Thyroid gland (tissue), 4 donors: ENCODE results near the gene MGAM2.

Experiments
- POLR2A ChIP-seq, 2 donors: fragments of 450-650 bp; IDR thresholded peaks; one replicate each; pipeline ENCODE4 v1.6.1; 2017; ENCODE audit warnings: antibody characterized with exemption in 2 of 2, mild to moderate bottlenecking in 2 of 2, moderate library complexity in 1 of 2
- TF ChIP-seq, protein P1 (sequence below), 6 experiments: fragments of 200-600 bp in 3 of 6; fragments of 450-650 bp in 3 of 6; sonication (generic) in 3 of 6; IDR thresholded peaks; one replicate each; pipeline ENCODE4 v1.5.1; 2016 to 2019; ENCODE audit warnings: antibody characterized with exemption in 6 of 6, mild to moderate bottlenecking in 2 of 6, inconsistent platforms in 1 of 6, moderate library complexity in 1 of 6

DNA sequence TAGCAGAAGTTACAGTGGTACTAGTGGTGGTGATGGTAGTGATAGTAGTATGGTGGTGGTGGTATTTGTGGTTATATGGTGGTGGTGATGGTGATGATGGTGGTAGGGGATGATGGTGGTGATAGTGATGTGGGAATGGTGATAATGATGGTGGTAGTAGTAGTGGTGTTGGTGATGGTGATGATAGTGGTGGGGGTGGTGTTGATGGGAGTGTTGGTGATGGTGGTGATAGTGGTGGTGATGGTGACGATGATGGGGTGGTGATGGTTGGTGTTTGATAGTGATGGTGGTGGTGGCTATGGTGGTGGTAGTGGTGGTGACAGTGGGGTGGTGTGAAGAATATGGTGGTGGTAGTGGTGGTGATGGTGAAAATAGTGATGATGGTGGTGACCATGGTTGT lies 27.9 kb upstream of the MGAM2 start:
- TF ChIP-seq POLR2A (IDR thresholded peaks at IDR 0.05): no peak
- TF ChIP-seq, protein P1, sequence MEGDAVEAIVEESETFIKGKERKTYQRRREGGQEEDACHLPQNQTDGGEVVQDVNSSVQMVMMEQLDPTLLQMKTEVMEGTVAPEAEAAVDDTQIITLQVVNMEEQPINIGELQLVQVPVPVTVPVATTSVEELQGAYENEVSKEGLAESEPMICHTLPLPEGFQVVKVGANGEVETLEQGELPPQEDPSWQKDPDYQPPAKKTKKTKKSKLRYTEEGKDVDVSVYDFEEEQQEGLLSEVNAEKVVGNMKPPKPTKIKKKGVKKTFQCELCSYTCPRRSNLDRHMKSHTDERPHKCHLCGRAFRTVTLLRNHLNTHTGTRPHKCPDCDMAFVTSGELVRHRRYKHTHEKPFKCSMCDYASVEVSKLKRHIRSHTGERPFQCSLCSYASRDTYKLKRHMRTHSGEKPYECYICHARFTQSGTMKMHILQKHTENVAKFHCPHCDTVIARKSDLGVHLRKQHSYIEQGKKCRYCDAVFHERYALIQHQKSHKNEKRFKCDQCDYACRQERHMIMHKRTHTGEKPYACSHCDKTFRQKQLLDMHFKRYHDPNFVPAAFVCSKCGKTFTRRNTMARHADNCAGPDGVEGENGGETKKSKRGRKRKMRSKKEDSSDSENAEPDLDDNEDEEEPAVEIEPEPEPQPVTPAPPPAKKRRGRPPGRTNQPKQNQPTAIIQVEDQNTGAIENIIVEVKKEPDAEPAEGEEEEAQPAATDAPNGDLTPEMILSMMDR (IDR thresholded peaks at IDR 0.05): no peak
